SK-N-SH treated with all-trans-retinoic acid at 6 μM for 48 hours (cell line): ENCODE measurements around the gene GAPVD1.

Source experiments
- ARNTL ChIP-seq: fragments of 450-650 bp; formaldehyde crosslinking; IDR thresholded peaks from 2 replicates; pipeline ENCODE4 v1.5.0; 2020; ENCODE audit warnings: low read depth, mild to moderate bottlenecking, moderate library complexity, borderline replicate concordance
- CSDC2 ChIP-seq: fragments of 250-450 bp; sonication (Bioruptor Pico); IDR thresholded peaks from 2 replicates; pipeline ENCODE4 v1.5.0; 2020; ENCODE audit warnings: mild to moderate bottlenecking, moderate library complexity
- ESRRG ChIP-seq: fragments of 250-450 bp; sonication (Bioruptor Pico); IDR thresholded peaks from 2 replicates; pipeline ENCODE4 v1.6.1; 2021; ENCODE audit warnings: mild to moderate bottlenecking
- ISL1 ChIP-seq: fragments of 250-450 bp; sonication (Bioruptor Pico); IDR thresholded peaks from 2 replicates; pipeline ENCODE4 v2.1.2; 2022; ENCODE audit warnings: mild to moderate bottlenecking, moderate library complexity
- PATZ1 ChIP-seq: fragments of 250-450 bp; sonication (Bioruptor Pico); IDR thresholded peaks from 2 replicates; pipeline ENCODE4 v1.8.0; 2020; ENCODE audit warnings: mild to moderate bottlenecking, moderate library complexity, borderline replicate concordance
- PPARA ChIP-seq: fragments of 250-450 bp; sonication (Bioruptor Pico); IDR thresholded peaks from 2 replicates; pipeline ENCODE4 v1.5.0; 2020; ENCODE audit warnings: mild to moderate bottlenecking, borderline replicate concordance
- SNAI2 ChIP-seq: fragments of 250-450 bp; sonication (Bioruptor Pico); IDR thresholded peaks from 2 replicates; pipeline ENCODE4 v1.5.0; 2020; ENCODE audit warnings: mild to moderate bottlenecking, moderate library complexity
- TCF4 ChIP-seq: fragments of 250-450 bp; sonication (Bioruptor Pico); IDR thresholded peaks from 2 replicates; pipeline ENCODE4 v1.8.0; 2021; ENCODE audit warnings: mild to moderate bottlenecking, moderate library complexity, borderline replicate concordance
- ZC3H10 ChIP-seq: fragments of 250-450 bp; sonication (Bioruptor Pico); IDR thresholded peaks from 2 replicates; pipeline ENCODE4 v1.5.1; 2021; ENCODE audit warnings: mild to moderate bottlenecking, moderate library complexity
- ZFP3 ChIP-seq: fragments of 250-450 bp; sonication (Bioruptor Pico); IDR thresholded peaks from 2 replicates; pipeline ENCODE4 v1.5.0; 2020; ENCODE audit warnings: mild to moderate bottlenecking, moderate library complexity
- ZFP30 ChIP-seq: fragments of 450-650 bp; formaldehyde crosslinking; IDR thresholded peaks from 2 replicates; pipeline ENCODE4 v1.5.0; 2022; ENCODE audit warnings: mild to moderate bottlenecking, moderate library complexity
- ZNF70 ChIP-seq: fragments of 450-650 bp; formaldehyde crosslinking; IDR thresholded peaks from 2 replicates; pipeline ENCODE4 v1.5.0; 2020; ENCODE audit warnings: mild to moderate bottlenecking, moderate library complexity

- no peak for TF ChIP-seq ARNTL
- TF ChIP-seq CSDC2 = no peak
- TF ChIP-seq PATZ1 (CRISPR knock-in tag) = no peak
- no peak for TF ChIP-seq ESRRG (CRISPR knock-in tag)
- TF ChIP-seq SNAI2 (CRISPR knock-in tag) = no peak
- TF ChIP-seq ZC3H10 (CRISPR knock-in tag) = no peak
- TF ChIP-seq PPARA (CRISPR knock-in tag) = no peak
- TF ChIP-seq ISL1 (CRISPR knock-in tag) = no peak
- no peak for TF ChIP-seq ZFP30
- no peak for TF ChIP-seq ZFP3
- TF ChIP-seq ZNF70 (CRISPR knock-in tag) = no peak
- TF ChIP-seq TCF4 (CRISPR knock-in tag) = no peak
Observed at GRCh38 chr9:125391704-125392103, 130.1 kb downstream of the GAPVD1 start.
